Hepatocyte (in vitro differentiated cells): ENCODE measurements around the gene ODF2. TPM values are rescaled to one million over a fixed set of nuclear protein-coding genes. Genes with fewer than 3 reads are reported as not detected.

Source experiments
- DNase-seq: peaks from one replicate; pipeline ENCODE4 v3.0.0-alpha.2; 2016; ENCODE audit warnings: low spot score
- H2AFZ ChIP-seq: fragments of 200-600 bp; sonication (generic); 2 replicates; pipeline ENCODE4 v1.6.0; 2016; ENCODE audit warnings: antibody characterized with exemption, mild to moderate bottlenecking
- H3K27ac ChIP-seq: fragments of 200-600 bp; sonication (generic); 2 replicates; pipeline ENCODE4 v1.5.1; 2016; ENCODE audit warnings: mild to moderate bottlenecking
- H3K27me3 ChIP-seq: fragments of 200-600 bp; sonication (generic); 2 replicates; pipeline ENCODE4 v1.6.1; 2016
- H3K36me3 ChIP-seq: fragments of 200-600 bp; sonication (generic); replicated peaks from 2 replicates; pipeline ENCODE4 v1.5.1; 2016; ENCODE audit warnings: low read depth; ENCODE audit not compliant: insufficient read depth
- H3K4me1 ChIP-seq: fragments of 200-600 bp; sonication (generic); 2 replicates; pipeline ENCODE4 v1.5.1; 2016; ENCODE audit warnings: mild to moderate bottlenecking, moderate library complexity; ENCODE audit not compliant: insufficient read depth
- H3K4me2 ChIP-seq: fragments of 200-600 bp; sonication (generic); 2 replicates; pipeline ENCODE4 v1.6.0; 2016
- H3K4me3 ChIP-seq: fragments of 200-600 bp; sonication (generic); 2 replicates; pipeline ENCODE4 v1.5.1; 2016; ENCODE audit warnings: mild to moderate bottlenecking
- H3K79me2 ChIP-seq: fragments of 200-600 bp; sonication (generic); 2 replicates; pipeline ENCODE4 v1.6.0; 2017; ENCODE audit warnings: mild to moderate bottlenecking
- H3K9me2 ChIP-seq: fragments of 200-600 bp; sonication (generic); replicated peaks from 2 replicates; pipeline ENCODE4 v1.6.0; 2017; ENCODE audit warnings: mild to moderate bottlenecking; ENCODE audit not compliant: insufficient read depth
- H3K9me3 ChIP-seq: fragments of 200-600 bp; sonication (generic); 2 replicates; pipeline ENCODE4 v1.5.1; 2016; ENCODE audit warnings: low read depth, mild to moderate bottlenecking
- H4K20me1 ChIP-seq: fragments of 200-600 bp; sonication (generic); 2 replicates; pipeline ENCODE4 v1.6.0; 2016; ENCODE audit warnings: mild to moderate bottlenecking; ENCODE audit not compliant: insufficient read depth, poor library complexity, severe bottlenecking
- CTCF ChIP-seq: fragments of 200-600 bp; sonication (generic); IDR thresholded peaks from 2 replicates; pipeline ENCODE4 v1.5.1; 2016; ENCODE audit warnings: antibody characterized with exemption, mild to moderate bottlenecking; ENCODE audit not compliant: poor library complexity
- EZH2 ChIP-seq: fragments of 200-600 bp; sonication (generic); IDR thresholded peaks from 2 replicates; pipeline ENCODE4 v1.6.1; 2016; ENCODE audit warnings: antibody characterized with exemption, mild to moderate bottlenecking, borderline replicate concordance
- EZH2phosphoT487 ChIP-seq: fragments of 200-600 bp; sonication (generic); IDR thresholded peaks from one replicate; pipeline ENCODE4 v1.6.1; 2018; ENCODE audit warnings: antibody characterized with exemption, mild to moderate bottlenecking, low read depth, moderate library complexity; ENCODE audit not compliant: unreplicated experiment, severe bottlenecking
- WGBS: methylation state at CpG from one replicate; pipeline ENCODE4 v1.1.6; 2016; ENCODE audit warnings: low lambda C conversion rate; ENCODE audit errors: missing lambda C conversion rate; 5-methylcytosine and 5-hydroxymethylcytosine counted together
- polyA plus RNA-seq: library from polyadenylated mRNA; unstranded; fragments of >200 nt; fragmentation: Nextera tagmentation; extraction: Ambion mirVana; gene quantifications from 2 replicates; pipeline ENCODE4 v1.2.1, GENCODE V29; 2016
- total RNA-seq: library from RNA; depleted of rRNA; stranded (reverse); fragments of >200 nt; gene quantifications from 2 replicates; pipeline ENCODE4 v1.2.3, GENCODE V29; 2014

Gene ODF2
- 18.5 and 20.5 TPM in 2 replicates for total RNA-seq
- 18.4 and 25.4 TPM in 2 replicates for polyA plus RNA-seq

- Histone ChIP-seq H3K27ac (peak within 1 kb of the TSS; percentile 86), H3K27me3 (no peaks in the 10 kb centered on the region), H3K4me1 (peaks cover 6% of the 10 kb centered on the region), H4K20me1 (no peaks in the 10 kb centered on the region), H3K79me2 (peaks cover 12% of the 10 kb centered on the region), H3K4me2 (peak within 1 kb of the TSS; percentile 94), H3K4me3 (peak within 1 kb of the TSS; percentile 63), H2AFZ (peak within 1 kb of the TSS; percentile 86), H3K9me3 (no peaks in the 10 kb centered on the region), H3K9me2 (no peaks in the 10 kb centered on the region), H3K36me3 (no peaks in the 10 kb centered on the region)
- no peak for TF ChIP-seq CTCF
- no peak for TF ChIP-seq EZH2
- no peak for TF ChIP-seq EZH2phosphoT487
- DNase-seq, result peak; percentile 98
- 2% methylated on average over 21 of the region's 82 CpGs for WGBS
Measured at GRCh38 chr9:128455849-128456612, at the start of gene ODF2. TSS of gene ODF2 (plus strand) at chr9:128456006. CDS start at chr9:128456092, 86 bp downstream.

DNA sequence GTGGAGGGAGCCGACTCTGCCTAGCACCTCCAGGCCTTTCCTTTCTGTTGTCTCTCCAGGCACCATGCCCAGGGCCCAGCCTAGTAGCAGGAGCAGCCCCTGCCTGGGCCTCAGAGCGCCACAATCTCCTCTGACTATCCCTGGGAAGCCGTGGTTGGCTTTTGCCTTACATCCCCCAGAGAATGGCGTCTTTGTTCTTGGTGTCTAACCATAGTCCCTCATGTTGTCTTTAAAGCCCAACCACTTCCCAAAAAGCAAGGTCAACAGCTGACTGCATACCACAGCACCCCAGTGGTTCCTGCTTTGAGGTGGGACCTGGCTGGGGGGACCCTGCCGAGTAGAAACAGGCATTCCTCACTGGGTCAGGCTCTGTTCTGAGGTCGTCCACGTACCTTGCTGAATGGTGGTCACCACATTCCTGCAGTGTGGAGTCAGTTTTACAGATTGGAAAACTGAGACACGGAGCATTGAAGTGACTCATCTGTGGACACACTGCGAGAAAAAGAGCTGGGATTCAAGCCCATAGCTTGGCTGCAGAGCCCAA lies 48.9 kb upstream of the ODF2 start:
- TF ChIP-seq CTCF (no peak), EZH2phosphoT487 (no peak), EZH2 (no peak)
- WGBS, result 77% methylated on average over 9 of the region's 9 CpGs
- H3K27me3 ChIP-seq, result peaks cover 19% of the 10 kb centered on the region

DNA sequence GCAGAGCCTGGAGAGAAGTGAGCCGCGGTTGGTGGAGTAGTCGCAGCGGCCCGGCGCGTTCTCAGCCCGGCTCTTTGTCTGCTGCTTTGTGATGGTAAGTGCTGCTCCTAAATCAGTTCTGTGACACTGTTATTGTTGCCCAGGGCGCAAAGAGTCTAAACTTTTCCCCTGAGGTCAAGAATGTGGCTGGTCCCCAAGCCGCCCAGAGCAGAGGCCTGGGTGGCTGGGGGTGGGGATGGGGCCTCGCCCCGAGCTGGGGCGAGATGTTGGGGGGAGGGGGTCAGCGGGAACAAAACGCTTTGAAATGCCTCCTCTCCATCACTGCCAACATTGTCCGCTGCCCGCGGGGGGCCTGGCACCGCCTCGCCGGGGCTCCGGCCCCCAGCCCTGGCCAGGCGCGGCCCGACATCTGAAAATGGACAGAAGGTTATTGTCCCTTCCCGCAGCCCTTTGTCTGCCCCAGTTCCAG lies 46.8 kb upstream of the ODF2 start:
- Histone ChIP-seq H3K27me3 (peaks cover 19% of the 10 kb centered on the region), H3K4me2 (no peak overlapping the region)

More for the DNA sequence above, 48.9 kb upstream of the ODF2 start:
- no peak for DNase-seq
- Histone ChIP-seq H3K4me3 (no peak overlapping the region), H3K4me2 (no peak overlapping the region), H3K27ac (no peak overlapping the region), H3K4me1 (no peaks in the 10 kb centered on the region), H3K9me3 (no peaks in the 10 kb centered on the region), H3K36me3 (no peaks in the 10 kb centered on the region), H3K9me2 (no peaks in the 10 kb centered on the region), H4K20me1 (no peaks in the 10 kb centered on the region), H3K79me2 (no peaks in the 10 kb centered on the region), H2AFZ (no peak overlapping the region)

GRCh38 chr9:128409450-128409849 lies 46.4 kb upstream of the ODF2 start:
- Histone ChIP-seq H3K4me2 (no peak overlapping the region), H3K9me2 (no peaks in the 10 kb centered on the region), H3K27ac (no peak overlapping the region), H3K9me3 (no peaks in the 10 kb centered on the region), H3K4me3 (no peak overlapping the region), H3K27me3 (peaks cover 23% of the 10 kb centered on the region), H4K20me1 (no peaks in the 10 kb centered on the region), H3K4me1 (no peaks in the 10 kb centered on the region), H3K36me3 (no peaks in the 10 kb centered on the region), H3K79me2 (no peaks in the 10 kb centered on the region), H2AFZ (no peak overlapping the region)
- DNase-seq, result no peak
- no peak for TF ChIP-seq EZH2phosphoT487
- TF ChIP-seq CTCF, result no peak
- TF ChIP-seq EZH2, result no peak
- WGBS, result 56% methylated on average over 7 of the region's 8 CpGs

More for the DNA sequence above, 46.8 kb upstream of the ODF2 start:
- H3K79me2 ChIP-seq, result no peaks in the 10 kb centered on the region
- H3K4me1 ChIP-seq, result no peaks in the 10 kb centered on the region
- no peak for DNase-seq
- no peaks in the 10 kb centered on the region for H3K9me2 ChIP-seq
- 32% methylated on average over 24 of the region's 26 CpGs for WGBS
- H2AFZ ChIP-seq, result no peak overlapping the region
- no peaks in the 10 kb centered on the region for H4K20me1 ChIP-seq
- no peak overlapping the region for H3K4me3 ChIP-seq
- H3K9me3 ChIP-seq, result no peaks in the 10 kb centered on the region
- no peaks in the 10 kb centered on the region for H3K36me3 ChIP-seq
- no peak for TF ChIP-seq EZH2
- H3K27ac ChIP-seq, result no peak overlapping the region
